GM06990 (cell line): ENCODE data around the gene ELN.

ENCODE experiments used
- DNase-seq: peaks from one replicate; pipeline ENCODE4 v3.0.0-alpha.2; 2011; ENCODE audit not compliant: insufficient read length; ENCODE audit errors: extremely low read depth
- H3K27me3 ChIP-seq: replicated peaks from 2 replicates; pipeline ENCODE4 v1.6.0; 2011; ENCODE audit warnings: low read length; ENCODE audit not compliant: control insufficient read depth, insufficient read depth
- H3K36me3 ChIP-seq: 2 replicates; pipeline ENCODE4 v1.5.1; 2011; ENCODE audit warnings: low read length; ENCODE audit not compliant: control insufficient read depth, insufficient read depth
- H3K4me3 ChIP-seq: replicated peaks from 2 replicates; pipeline ENCODE4 v1.5.1; 2011; ENCODE audit warnings: low read depth, mild to moderate bottlenecking, control low read depth, low read length
- CTCF ChIP-seq: IDR thresholded peaks from 2 replicates; pipeline ENCODE4 v1.5.1; 2011; ENCODE audit warnings: low read length, control low read depth, mild to moderate bottlenecking, inconsistent platforms; ENCODE audit not compliant: insufficient read depth, poor library complexity, severe bottlenecking

The ELN gene

GRCh38 chr7:74031403-74032190 lies 3.6 kb downstream of the ELN start:
- Histone ChIP-seq H3K4me3 (no peak overlapping the region), H3K27me3 (peaks cover 4% of the 10 kb centered on the region), H3K36me3 (no peaks in the 10 kb centered on the region)
- DNase-seq: no peak
- no peak for TF ChIP-seq CTCF

- DNase-seq: no peak
- Histone ChIP-seq H3K36me3 (no peaks in the 10 kb centered on the region), H3K27me3 (peaks cover 4% of the 10 kb centered on the region), H3K4me3 (no peak overlapping the region)
- no peak for TF ChIP-seq CTCF
Measured at GRCh38 chr7:74032191-74032490, 4.2 kb downstream of the ELN start.

GRCh38 chr7:74032624-74033371 lies 4.8 kb downstream of the ELN start:
- Histone ChIP-seq H3K27me3 (peaks cover 4% of the 10 kb centered on the region), H3K36me3 (no peaks in the 10 kb centered on the region), H3K4me3 (no peak overlapping the region)
- no peak for TF ChIP-seq CTCF
- DNase-seq: no peak

GRCh38 chr7:74033372-74034311 lies 5.7 kb downstream of the ELN start:
- Histone ChIP-seq H3K27me3 (peaks cover 2% of the 10 kb centered on the region), H3K36me3 (no peaks in the 10 kb centered on the region), H3K4me3 (no peak overlapping the region)
- no peak for TF ChIP-seq CTCF
- DNase-seq: no peak

- no peak for DNase-seq
- no peaks in the 10 kb centered on the region for H3K36me3 ChIP-seq
- H3K27me3 ChIP-seq: no peaks in the 10 kb centered on the region; the same call in 1 of the 2 replicates
- no peak overlapping the region for H3K4me3 ChIP-seq
- no peak for TF ChIP-seq CTCF
Measured at GRCh38 chr7:74037609-74038008, 9.6 kb downstream of the ELN start.
